ENCODE measurements around the gene ABHD12B.
A peak's percentile ranks its signal among the peaks of the same experiment; 100 is the strongest.

Gene ABHD12B

GRCh38 chr14:50871914-50872732 lies at the start of gene ABHD12B:
TSS of gene ABHD12B (plus strand) at chr14:50872053. CDS start at chr14:50872175, 122 bp downstream.
- no peak for FAIRE-seq

GRCh38 chr14:50822501-50823042 lies 49.3 kb upstream of the ABHD12B start:
- FAIRE-seq = no peak

GRCh38 chr14:50823051-50823761 lies 48.6 kb upstream of the ABHD12B start:
- peak; percentile 17 for FAIRE-seq

GRCh38 chr14:50823762-50824636 lies 47.9 kb upstream of the ABHD12B start:
- no peak for FAIRE-seq

GRCh38 chr14:50825307-50825706 lies 46.5 kb upstream of the ABHD12B start:
- FAIRE-seq = no peak

- FAIRE-seq = no peak
Measured at GRCh38 chr14:50826681-50827080, 45.2 kb upstream of the ABHD12B start.

- no peak for FAIRE-seq
Measured at GRCh38 chr14:50828721-50829488, 42.9 kb upstream of the ABHD12B start.

- no peak for FAIRE-seq
Measured at GRCh38 chr14:50829489-50830043, 42.3 kb upstream of the ABHD12B start.

GRCh38 chr14:50830044-50830931 lies 41.6 kb upstream of the ABHD12B start:
- FAIRE-seq = no peak

- no peak for FAIRE-seq
Measured at GRCh38 chr14:50830932-50831725, 40.7 kb upstream of the ABHD12B start, which contains the start of gene NIN. TSS of gene NIN (minus strand) at chr14:50831162. CDS start at chr14:50822056, 9,106 bp downstream.

GRCh38 chr14:50831726-50832168 lies 40.1 kb upstream of the ABHD12B start:
- no peak for FAIRE-seq

- FAIRE-seq = no peak
Measured at GRCh38 chr14:50832935-50833630, 38.8 kb upstream of the ABHD12B start.

- FAIRE-seq = no peak
Measured at GRCh38 chr14:50834802-50835276, 37.0 kb upstream of the ABHD12B start.

- no peak for FAIRE-seq
Measured at GRCh38 chr14:50835280-50835679, 36.6 kb upstream of the ABHD12B start.

GRCh38 chr14:50836515-50836914 lies 35.3 kb upstream of the ABHD12B start:
- no peak for FAIRE-seq

- FAIRE-seq = no peak
Measured at GRCh38 chr14:50837271-50837670, 34.6 kb upstream of the ABHD12B start.

- FAIRE-seq = no peak
Measured at GRCh38 chr14:50837850-50838470, 33.9 kb upstream of the ABHD12B start.

GRCh38 chr14:50839048-50839447 lies 32.8 kb upstream of the ABHD12B start:
- no peak for FAIRE-seq
